Neural progenitor cell (in vitro differentiated cells): ENCODE measurements around the gene MASP1. TPM values are rescaled to one million over a fixed set of nuclear protein-coding genes. Genes with fewer than 3 reads are reported as not detected.

Experiments used
- DNase-seq: peaks from one replicate; pipeline ENCODE4 v3.0.0-alpha.2; 2016; ENCODE audit warnings: low spot score
- H2AFZ ChIP-seq: fragments of 200-600 bp; sonication (generic); replicated peaks from 2 replicates; pipeline ENCODE4 v1.6.1; 2016; ENCODE audit warnings: antibody characterized with exemption
- H3F3A ChIP-seq: fragments of 200-600 bp; sonication (generic); 2 replicates; pipeline ENCODE4 v1.6.1; 2016; ENCODE audit warnings: antibody characterized with exemption, low read depth
- H3K27ac ChIP-seq: fragments of 200-600 bp; sonication (generic); 2 replicates; pipeline ENCODE4 v1.5.1; 2016; ENCODE audit warnings: mild to moderate bottlenecking
- H3K27me3 ChIP-seq: fragments of 200-600 bp; sonication (generic); 2 replicates; pipeline ENCODE4 v1.6.1; 2016; ENCODE audit warnings: mild to moderate bottlenecking, moderate library complexity
- H3K36me3 ChIP-seq: fragments of 200-600 bp; sonication (generic); 2 replicates; pipeline ENCODE4 v1.5.1; 2016
- H3K4me1 ChIP-seq: fragments of 200-600 bp; sonication (generic); 2 replicates; pipeline ENCODE4 v1.6.1; 2016; ENCODE audit warnings: mixed run types
- H3K4me2 ChIP-seq: fragments of 200-600 bp; sonication (generic); 2 replicates; pipeline ENCODE4 v1.6.1; 2016
- H3K4me3 ChIP-seq: fragments of 200-600 bp; sonication (generic); 2 replicates; pipeline ENCODE4 v1.5.1; 2016
- H3K79me2 ChIP-seq: fragments of 200-600 bp; sonication (generic); 2 replicates; pipeline ENCODE4 v1.6.1; 2016; ENCODE audit warnings: low read depth
- H3K9ac ChIP-seq: fragments of 200-600 bp; sonication (generic); 2 replicates; pipeline ENCODE4 v1.6.1; 2016
- H3K9me3 ChIP-seq: fragments of 200-600 bp; sonication (generic); 2 replicates; pipeline ENCODE4 v1.5.1; 2016; ENCODE audit warnings: low read depth
- H4K20me1 ChIP-seq: fragments of 200-600 bp; sonication (generic); 2 replicates; pipeline ENCODE4 v1.6.1; 2016; ENCODE audit warnings: low read depth
- H3K27ac Mint-ChIP-seq: 3 replicates; pipeline ENCODE4 v1.8.0; 2021; ENCODE audit warnings: mixed read lengths
- H3K27me3 Mint-ChIP-seq: 2 replicates; pipeline ENCODE4 v1.8.0; 2022; ENCODE audit warnings: low read depth, mild to moderate bottlenecking, inconsistent platforms, moderate library complexity, mixed read lengths; ENCODE audit not compliant: insufficient read depth
- H3K36me3 Mint-ChIP-seq: 3 replicates; pipeline ENCODE4 v1.8.0; 2021; ENCODE audit warnings: mixed read lengths
- H3K4me1 Mint-ChIP-seq: 3 replicates; pipeline ENCODE4 v1.8.0; 2021; ENCODE audit warnings: mixed read lengths
- H3K4me3 Mint-ChIP-seq: 3 replicates; pipeline ENCODE4 v1.8.0; 2021; ENCODE audit warnings: mild to moderate bottlenecking, moderate library complexity, mixed read lengths
- H3K9me3 Mint-ChIP-seq: 3 replicates; pipeline ENCODE4 v1.8.0; 2020; ENCODE audit warnings: mixed read lengths
- CTCF ChIP-seq: fragments of 200-600 bp; sonication (generic); IDR thresholded peaks from 2 replicates; pipeline ENCODE4 v1.5.1; 2017; ENCODE audit warnings: antibody characterized with exemption, mild to moderate bottlenecking
- EZH2 ChIP-seq: fragments of 200-600 bp; sonication (generic); IDR thresholded peaks from 2 replicates; pipeline ENCODE4 v1.6.1; 2017; ENCODE audit warnings: antibody characterized with exemption, mild to moderate bottlenecking, moderate library complexity
- EZH2phosphoT487 ChIP-seq: fragments of 200-600 bp; sonication (generic); IDR thresholded peaks from 2 replicates; pipeline ENCODE4 v1.6.1; 2017; ENCODE audit warnings: antibody characterized with exemption
- total RNA-seq: library from RNA; depleted of rRNA; stranded (reverse); fragments of >200 nt; gene quantifications from 2 replicates; pipeline ENCODE4 v1.2.3, GENCODE V29; 2015; ENCODE audit warnings: low replicate concordance

MASP1 gene
- total RNA-seq, 1 donor from 2014 or later: 3.3 TPM

- H3K9me3 Mint-ChIP-seq: peaks cover 6% of the 10 kb centered on the region
- H3K27me3 Mint-ChIP-seq: no peaks in the 10 kb centered on the region
- no peak overlapping the region for H2AFZ ChIP-seq
- no peak overlapping the region for H3K9ac ChIP-seq
- H3K27ac ChIP-seq: no peak overlapping the region
- no peaks in the 10 kb centered on the region for H3K36me3 Mint-ChIP-seq
- DNase-seq: peak; percentile 58
- TF ChIP-seq EZH2 (no peak), CTCF (no peak), EZH2phosphoT487 (no peak)
- H3K4me3 Mint-ChIP-seq: no peak overlapping the region
- no peaks in the 10 kb centered on the region for H3K79me2 ChIP-seq
- no peak overlapping the region for H3K4me3 ChIP-seq
- H3K9me3 ChIP-seq: peaks cover 5% of the 10 kb centered on the region
- H3K27me3 ChIP-seq: no peaks in the 10 kb centered on the region
- H3K27ac Mint-ChIP-seq: no peak overlapping the region
- H3K4me1 Mint-ChIP-seq: peaks cover 16% of the 10 kb centered on the region
- H3F3A ChIP-seq: peaks cover 3% of the 10 kb centered on the region
- H3K4me1 ChIP-seq: peaks cover 12% of the 10 kb centered on the region
- no peaks in the 10 kb centered on the region for H3K36me3 ChIP-seq
- no peaks in the 10 kb centered on the region for H4K20me1 ChIP-seq
- peak overlapping the region; percentile 49 for H3K4me2 ChIP-seq
These were observed 80.8 kb downstream of the MASP1 start for GRCh38 chr3:187210545-187211327.

GRCh38 chr3:187210091-187210490 lies 81.4 kb downstream of the MASP1 start:
- H4K20me1 ChIP-seq: no peaks in the 10 kb centered on the region
- no peak overlapping the region for H2AFZ ChIP-seq
- no peak overlapping the region for H3K27ac ChIP-seq
- H3K9me3 ChIP-seq: peaks cover 5% of the 10 kb centered on the region
- H3K27me3 Mint-ChIP-seq: no peaks in the 10 kb centered on the region
- no peaks in the 10 kb centered on the region for H3K79me2 ChIP-seq
- peaks cover 6% of the 10 kb centered on the region for H3K9me3 Mint-ChIP-seq
- H3K4me1 ChIP-seq: peaks cover 12% of the 10 kb centered on the region
- no peak overlapping the region for H3K27ac Mint-ChIP-seq
- TF ChIP-seq CTCF: no peak
- TF ChIP-seq EZH2: no peak
- no peak for TF ChIP-seq EZH2phosphoT487
- H3K36me3 Mint-ChIP-seq: no peaks in the 10 kb centered on the region
- DNase-seq: no peak
- H3K27me3 ChIP-seq: no peaks in the 10 kb centered on the region
- no peak overlapping the region for H3K4me3 Mint-ChIP-seq
- H3K4me1 Mint-ChIP-seq: peaks cover 16% of the 10 kb centered on the region
- H3K4me2 ChIP-seq: peak overlapping the region; percentile 49
- H3K9ac ChIP-seq: no peak overlapping the region
- no peak overlapping the region for H3K4me3 ChIP-seq
- H3F3A ChIP-seq: peaks cover 3% of the 10 kb centered on the region
- no peaks in the 10 kb centered on the region for H3K36me3 ChIP-seq

GRCh38 chr3:187209491-187209890 lies 82.0 kb downstream of the MASP1 start:
- Histone ChIP-seq H2AFZ (no peak overlapping the region), H3K27me3 (no peaks in the 10 kb centered on the region), H3K27ac (no peak overlapping the region), H3K9ac (no peak overlapping the region), H4K20me1 (no peaks in the 10 kb centered on the region), H3K4me3 (no peak overlapping the region), H3K9me3 (peaks cover 5% of the 10 kb centered on the region), H3F3A (peaks cover 3% of the 10 kb centered on the region), H3K4me1 (peaks cover 12% of the 10 kb centered on the region), H3K79me2 (no peaks in the 10 kb centered on the region), H3K36me3 (no peaks in the 10 kb centered on the region), H3K4me2 (no peak overlapping the region)
- TF ChIP-seq EZH2phosphoT487 (no peak), CTCF (no peak), EZH2 (no peak)
- no peaks in the 10 kb centered on the region for H3K27me3 Mint-ChIP-seq
- no peak overlapping the region for H3K4me3 Mint-ChIP-seq
- peaks cover 16% of the 10 kb centered on the region for H3K4me1 Mint-ChIP-seq
- DNase-seq: no peak
- H3K36me3 Mint-ChIP-seq: no peaks in the 10 kb centered on the region
- H3K9me3 Mint-ChIP-seq: peaks cover 6% of the 10 kb centered on the region
- H3K27ac Mint-ChIP-seq: no peak overlapping the region
